Measurements from ENCODE around the gene CDH4.

The CDH4 gene

DNA sequence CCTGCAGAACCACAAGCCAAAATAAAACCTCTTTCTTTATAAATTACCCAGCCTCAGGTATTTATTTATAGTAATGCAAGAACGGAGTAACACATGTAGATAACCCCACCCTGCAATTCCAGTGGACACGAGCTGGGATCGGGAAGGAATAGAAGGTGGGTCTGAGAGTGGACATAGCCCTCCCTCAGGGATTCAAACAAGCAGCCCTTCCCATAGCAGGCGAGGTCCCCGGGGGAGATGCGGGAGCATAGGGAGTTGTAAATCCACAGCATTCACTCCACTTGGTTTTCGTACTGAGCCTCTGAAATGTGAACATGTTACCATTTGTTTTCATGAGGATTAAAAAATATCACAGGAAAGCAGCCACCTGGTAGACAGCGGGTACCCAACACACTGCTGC lies 312.6 kb downstream of the CDH4 start:
- DNase-seq (ENCODE audit: low spot score): no peak
- TF ChIP-seq, protein P1, sequence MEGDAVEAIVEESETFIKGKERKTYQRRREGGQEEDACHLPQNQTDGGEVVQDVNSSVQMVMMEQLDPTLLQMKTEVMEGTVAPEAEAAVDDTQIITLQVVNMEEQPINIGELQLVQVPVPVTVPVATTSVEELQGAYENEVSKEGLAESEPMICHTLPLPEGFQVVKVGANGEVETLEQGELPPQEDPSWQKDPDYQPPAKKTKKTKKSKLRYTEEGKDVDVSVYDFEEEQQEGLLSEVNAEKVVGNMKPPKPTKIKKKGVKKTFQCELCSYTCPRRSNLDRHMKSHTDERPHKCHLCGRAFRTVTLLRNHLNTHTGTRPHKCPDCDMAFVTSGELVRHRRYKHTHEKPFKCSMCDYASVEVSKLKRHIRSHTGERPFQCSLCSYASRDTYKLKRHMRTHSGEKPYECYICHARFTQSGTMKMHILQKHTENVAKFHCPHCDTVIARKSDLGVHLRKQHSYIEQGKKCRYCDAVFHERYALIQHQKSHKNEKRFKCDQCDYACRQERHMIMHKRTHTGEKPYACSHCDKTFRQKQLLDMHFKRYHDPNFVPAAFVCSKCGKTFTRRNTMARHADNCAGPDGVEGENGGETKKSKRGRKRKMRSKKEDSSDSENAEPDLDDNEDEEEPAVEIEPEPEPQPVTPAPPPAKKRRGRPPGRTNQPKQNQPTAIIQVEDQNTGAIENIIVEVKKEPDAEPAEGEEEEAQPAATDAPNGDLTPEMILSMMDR (conservative IDR thresholded peaks at IDR 0.05; ENCODE audit: low read depth): no peak
- CTCF ChIA-PET: no interaction called here
- POLR2A ChIA-PET (ENCODE audit: low non-redundant PET): no interaction called here
- H3K27ac ChIP-seq: no peak overlapping the region

DNA sequence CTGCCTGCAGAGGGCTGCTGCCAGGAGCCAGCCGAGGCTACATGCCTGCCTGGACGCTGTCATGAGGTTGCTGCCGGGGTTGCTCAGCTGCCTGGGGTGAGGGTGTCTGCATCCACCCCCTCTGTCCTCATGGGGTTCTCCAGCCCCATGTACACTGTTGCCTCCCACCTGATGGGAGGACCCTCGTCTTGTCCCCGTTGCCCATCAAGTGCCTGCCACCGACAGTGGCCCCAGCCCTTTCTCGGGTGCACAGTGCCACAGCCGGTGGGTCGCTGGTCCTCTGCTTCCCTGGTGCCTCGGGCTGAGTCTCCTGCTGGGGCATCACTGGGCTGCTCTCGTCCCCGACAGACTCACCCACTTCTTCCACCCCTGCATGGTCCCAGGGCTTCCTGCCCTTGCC lies 313.7 kb downstream of the CDH4 start:
- DNase-seq (ENCODE audit: low spot score): no peak
- TF ChIP-seq, protein P1 (conservative IDR thresholded peaks at IDR 0.05; ENCODE audit: low read depth): no peak
- no peak overlapping the region for H3K27ac ChIP-seq
- CTCF ChIA-PET: interaction anchor here (0.6 kb wide), 1 partner anchor 131 kb away, joined by 3 read pairs; no protein-coding TSS in a partner anchor
- POLR2A ChIA-PET (ENCODE audit: low non-redundant PET): no interaction called here

DNA sequence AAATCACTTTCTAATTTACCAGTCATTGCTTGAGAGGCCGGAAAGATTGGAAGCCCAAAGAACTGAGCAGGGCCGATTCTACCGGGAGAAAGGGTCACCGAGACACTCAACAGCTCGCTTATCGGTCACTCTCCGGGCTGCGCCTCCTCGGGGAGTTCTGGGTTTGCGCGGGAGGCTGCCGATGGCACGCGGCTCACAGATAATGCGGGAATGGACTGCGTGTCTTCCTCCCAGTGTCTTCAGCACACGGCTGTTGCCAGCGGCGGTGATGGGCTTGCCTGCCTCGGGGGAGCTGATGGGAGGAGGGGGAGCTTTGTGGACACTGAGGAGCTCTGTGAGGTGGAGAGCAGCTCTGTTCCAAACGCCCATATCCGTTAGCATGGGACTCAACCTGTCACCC lies 314.6 kb downstream of the CDH4 start:
- TF ChIP-seq, protein P1 (conservative IDR thresholded peaks at IDR 0.05; ENCODE audit: low read depth): no peak
- no peak for DNase-seq (ENCODE audit: low spot score)
- ChIA-PET CTCF (no interaction called here), POLR2A (ENCODE audit: low non-redundant PET) (no interaction called here)
- no peak overlapping the region for H3K27ac ChIP-seq

DNA sequence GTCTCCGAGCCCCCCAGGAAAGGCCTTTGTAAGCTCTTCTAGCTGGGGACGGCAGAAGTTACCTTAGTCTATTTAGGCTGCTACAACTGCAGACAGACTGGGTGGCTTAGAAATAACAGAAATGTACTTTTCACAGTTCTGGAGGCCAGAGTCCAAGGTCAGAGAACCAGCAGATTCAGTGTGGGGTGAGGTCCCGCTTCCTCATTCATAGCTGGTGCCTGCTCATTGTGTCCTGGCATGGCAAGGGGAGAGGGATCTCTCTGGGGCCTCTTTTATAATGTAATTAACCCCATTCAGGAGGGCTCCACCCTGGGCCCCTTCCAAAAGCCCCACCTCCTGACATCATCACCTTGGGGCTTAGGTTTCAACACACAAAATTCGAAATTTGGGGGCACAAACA lies 315.1 kb downstream of the CDH4 start:
- ChIA-PET POLR2A (ENCODE audit: low non-redundant PET) (no interaction called here), CTCF (no interaction called here)
- TF ChIP-seq, protein P1 (conservative IDR thresholded peaks at IDR 0.05; ENCODE audit: low read depth): no peak
- H3K27ac ChIP-seq: no peak overlapping the region
- no peak for DNase-seq (ENCODE audit: low spot score)

DNA sequence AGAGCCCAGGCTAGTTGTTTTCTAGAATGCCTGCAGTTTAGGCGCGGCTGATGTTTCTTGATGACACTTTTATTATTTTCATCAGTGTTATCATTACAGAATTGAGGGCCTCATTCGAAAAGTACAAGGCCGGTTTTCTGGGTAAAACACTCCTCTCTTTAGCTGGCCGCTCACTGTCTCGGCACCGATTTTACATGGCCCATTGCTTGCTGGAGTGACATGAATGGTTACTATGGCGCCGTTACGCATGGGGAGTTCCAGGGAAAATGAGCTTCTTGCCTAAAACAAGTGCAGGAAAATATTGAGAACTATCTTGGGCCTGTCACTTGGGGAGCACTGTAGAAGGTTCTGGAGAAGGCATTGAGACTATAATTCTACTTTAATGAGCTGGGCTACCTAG lies 317.8 kb downstream of the CDH4 start:
- ChIA-PET POLR2A (ENCODE audit: low non-redundant PET) (no interaction called here), CTCF (no interaction called here)
- no peak overlapping the region for H3K27ac ChIP-seq
- TF ChIP-seq, protein P1 (conservative IDR thresholded peaks at IDR 0.05; ENCODE audit: low read depth): no peak
- no peak for DNase-seq (ENCODE audit: low spot score)

DNA sequence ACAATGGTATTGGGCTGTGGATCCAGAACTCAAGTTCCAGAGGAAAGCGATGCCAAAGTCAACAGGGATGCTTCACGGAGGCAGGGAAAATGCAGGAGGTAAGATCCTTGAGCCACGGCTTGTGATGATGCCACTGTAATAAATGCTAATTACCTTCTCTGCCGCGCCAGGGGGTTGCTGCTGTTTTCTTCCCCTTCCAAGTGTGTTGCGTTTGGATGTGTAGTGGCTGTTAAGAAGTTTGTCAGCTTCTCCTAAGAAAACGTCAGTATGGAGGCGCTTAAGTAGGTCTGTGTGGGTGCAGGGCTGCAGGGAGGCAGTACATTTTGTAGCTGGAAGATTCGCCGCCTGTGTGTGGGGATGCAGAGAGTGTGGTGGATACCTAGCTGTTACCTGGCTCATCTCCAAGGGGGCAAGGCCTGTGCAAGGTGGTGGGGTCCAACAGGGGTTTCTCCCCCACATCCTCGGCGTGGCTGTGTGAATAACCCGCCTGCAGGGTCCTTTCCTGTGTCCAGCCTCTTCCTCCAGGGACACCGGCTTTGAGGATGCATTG lies 318.7 kb downstream of the CDH4 start:
- H3K27ac ChIP-seq: no peak overlapping the region
- TF ChIP-seq, protein P1 (conservative IDR thresholded peaks at IDR 0.05; ENCODE audit: low read depth): no peak
- ChIA-PET CTCF (no interaction called here), POLR2A (ENCODE audit: low non-redundant PET) (no interaction called here)
- no peak for DNase-seq (ENCODE audit: low spot score)

DNA sequence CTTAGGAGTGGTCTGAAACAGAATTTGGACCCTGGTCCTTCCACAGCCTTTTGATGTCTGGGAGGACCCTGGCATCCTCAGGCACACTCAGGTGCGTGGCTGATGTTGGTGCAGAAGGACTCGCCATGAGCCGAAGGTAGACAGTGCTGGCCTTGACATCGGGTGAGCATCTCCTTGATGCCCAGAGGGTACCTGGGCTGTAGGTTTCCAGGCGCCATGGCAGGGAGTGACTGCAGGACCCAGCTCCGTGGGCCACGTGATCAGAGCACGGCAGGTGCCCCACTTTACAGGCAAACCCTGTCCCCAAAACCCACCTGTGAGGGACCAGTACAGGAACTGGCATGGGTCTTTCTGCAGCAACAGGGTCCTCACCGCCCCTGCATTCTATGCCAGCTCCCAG lies 319.2 kb downstream of the CDH4 start:
- TF ChIP-seq, protein P1 (conservative IDR thresholded peaks at IDR 0.05; ENCODE audit: low read depth): no peak
- ChIA-PET CTCF (no interaction called here), POLR2A (ENCODE audit: low non-redundant PET) (interaction anchor here (0.6 kb wide), 1 partner anchor 368 kb away, joined by 3 read pairs; no protein-coding TSS in a partner anchor)
- DNase-seq (ENCODE audit: low spot score): no peak
- H3K27ac ChIP-seq: no peak overlapping the region
